Amniotic epithelial cell (primary cell): Measurements from ENCODE around the gene LGALS9.
"Not testable (repeated sequence)": the region's sequence is repeated elsewhere in the genome, so short reads cannot be mapped to it uniquely, and the experiment has no call there.

ENCODE experiments used
- DNase-seq: peaks from one replicate; pipeline ENCODE4 v3.0.0-alpha.2; 2010; ENCODE audit warnings: low read depth

Gene LGALS9

DNA sequence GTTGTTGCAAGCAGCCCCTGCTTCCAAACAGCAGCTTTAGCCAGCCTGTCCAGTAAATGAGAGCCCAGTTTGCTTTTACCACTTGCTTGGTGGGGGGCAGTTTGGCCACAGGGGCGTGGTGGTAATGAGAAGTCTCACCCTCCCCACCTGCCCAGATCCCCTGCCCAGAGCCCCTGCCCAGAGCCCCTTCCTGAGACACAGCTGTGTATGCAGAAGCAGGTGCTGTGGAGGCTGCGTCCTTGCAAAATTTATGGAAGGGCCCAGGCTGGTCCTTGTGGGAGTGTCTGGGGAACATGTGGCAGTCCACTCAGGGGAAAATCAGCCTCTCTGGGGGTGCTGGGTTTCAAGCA is 27.6 kb upstream of the LGALS9 start:
- no peak for DNase-seq

DNA sequence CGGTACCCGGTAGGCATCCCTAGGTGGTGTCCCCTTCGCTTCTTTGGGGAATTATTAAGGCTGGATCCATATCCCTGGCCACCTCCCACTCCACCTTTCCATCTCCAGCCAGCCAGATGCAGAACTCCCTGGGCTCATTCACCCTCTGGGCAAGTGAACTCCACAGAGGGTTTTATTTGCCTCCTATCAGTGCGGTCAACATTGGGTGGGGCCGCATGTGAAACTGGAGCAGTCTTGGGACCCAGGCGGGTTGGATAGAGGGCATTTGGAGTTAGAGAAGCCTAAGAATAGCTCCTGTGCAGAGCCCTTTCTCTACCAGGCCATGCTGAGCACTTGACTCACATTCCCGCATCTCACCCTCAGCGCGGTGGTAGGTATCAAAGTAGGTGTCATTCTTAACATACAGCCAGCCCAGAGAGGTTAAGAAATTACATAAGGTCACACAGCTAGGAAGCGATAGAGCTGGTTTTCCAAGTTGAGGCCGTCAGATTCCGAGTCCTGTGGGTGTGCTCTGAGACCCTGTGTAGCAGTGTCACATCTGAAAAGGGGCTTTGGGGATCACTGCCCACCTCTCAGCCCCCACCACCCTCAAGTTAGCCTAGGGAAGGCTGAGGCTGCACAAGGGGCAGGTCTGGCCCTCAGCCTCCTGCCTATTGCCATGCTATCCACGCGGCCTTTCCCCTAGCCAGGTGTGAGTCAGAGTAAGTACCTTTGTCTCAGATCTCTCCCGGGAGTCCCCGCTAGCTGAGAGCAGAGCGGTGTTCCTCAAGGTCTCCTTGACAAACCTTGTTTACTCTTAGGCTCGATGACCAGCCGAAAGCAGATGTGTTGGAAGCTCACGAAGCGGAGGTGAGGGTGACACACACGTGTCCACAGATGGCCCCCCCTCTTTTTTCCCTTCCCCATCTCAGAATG is 26.9 kb upstream of the LGALS9 start:
- DNase-seq: no peak

DNA sequence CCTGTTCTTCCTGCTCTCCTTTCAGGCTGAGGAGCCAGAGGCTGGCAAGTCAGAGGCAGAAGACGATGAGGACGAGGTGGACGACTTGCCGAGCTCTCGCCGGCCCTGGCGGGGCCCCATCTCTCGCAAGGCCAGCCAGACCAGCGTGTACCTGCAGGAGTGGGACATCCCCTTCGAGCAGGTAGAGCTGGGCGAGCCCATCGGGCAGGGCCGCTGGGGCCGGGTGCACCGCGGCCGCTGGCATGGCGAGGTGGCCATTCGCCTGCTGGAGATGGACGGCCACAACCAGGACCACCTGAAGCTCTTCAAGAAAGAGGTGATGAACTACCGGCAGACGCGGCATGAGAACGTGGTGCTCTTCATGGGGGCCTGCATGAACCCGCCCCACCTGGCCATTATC is 25.6 kb upstream of the LGALS9 start:
- DNase-seq: no peak

DNA sequence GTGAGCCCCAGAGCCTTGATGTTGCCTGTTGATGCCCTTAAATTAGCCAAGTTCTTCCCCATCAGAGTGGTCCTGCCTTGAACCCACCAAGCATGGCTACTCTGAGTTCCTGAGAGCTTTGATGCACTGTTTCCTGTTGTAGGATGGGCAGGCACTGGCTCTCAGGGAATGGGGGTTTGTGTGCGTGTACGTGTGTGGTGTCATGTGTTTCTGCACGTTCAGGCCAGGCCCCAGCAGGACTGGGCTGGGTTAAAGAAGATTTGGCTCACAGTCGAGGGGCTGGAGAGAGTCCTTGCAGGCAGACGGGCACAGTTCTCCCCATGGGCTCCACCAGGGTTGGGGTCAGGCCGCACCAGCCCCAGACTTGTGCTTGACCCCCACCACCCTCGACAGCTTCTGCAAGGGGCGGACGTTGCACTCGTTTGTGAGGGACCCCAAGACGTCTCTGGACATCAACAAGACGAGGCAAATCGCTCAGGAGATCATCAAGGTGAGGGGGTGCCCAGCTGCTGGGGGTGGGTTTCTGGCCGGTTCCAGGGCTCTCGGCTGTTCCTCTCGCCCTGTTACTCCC is 23.4 kb upstream of the LGALS9 start:
- no peak for DNase-seq

DNA sequence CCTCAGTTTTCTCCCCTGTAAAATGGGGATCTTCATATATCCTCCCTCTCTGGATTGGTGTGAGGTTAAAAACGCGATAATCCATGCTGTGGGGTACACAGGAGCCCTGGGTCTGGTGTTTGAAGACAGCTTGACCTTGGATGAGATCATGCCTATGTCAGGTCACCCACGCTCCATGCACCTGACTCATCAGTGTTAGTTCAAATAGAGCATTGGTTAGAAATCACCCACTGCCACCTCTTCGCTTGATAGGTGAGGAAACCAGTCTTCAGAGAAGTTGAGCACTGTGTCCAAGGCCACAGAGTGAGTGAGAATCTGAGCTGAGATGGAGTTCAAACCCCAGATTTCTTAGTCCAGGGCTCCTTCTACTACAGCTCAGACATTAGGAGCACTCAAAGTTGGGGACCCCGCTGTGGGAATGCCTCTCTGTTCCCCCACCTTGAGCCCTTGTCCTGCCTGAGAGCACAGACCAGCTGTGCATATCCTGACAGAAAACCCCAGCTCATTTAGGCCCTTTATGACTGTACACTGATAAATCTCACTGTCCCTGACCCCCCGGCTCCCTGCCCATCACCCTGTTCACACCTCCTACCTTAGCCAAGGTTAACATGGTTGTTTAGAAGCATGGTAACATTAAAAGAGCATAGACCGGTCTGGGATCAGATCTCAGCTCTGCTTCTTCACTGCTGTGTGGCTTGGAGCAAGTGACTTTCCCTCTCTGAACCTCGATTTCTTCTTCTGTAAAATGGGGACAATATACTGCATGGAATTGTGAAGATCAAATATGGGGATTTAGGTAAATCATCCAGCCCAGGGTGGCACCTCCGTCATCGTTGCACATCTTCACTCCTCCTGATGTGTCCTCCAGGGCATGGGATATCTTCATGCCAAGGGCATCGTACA is 22.4 kb upstream of the LGALS9 start:
- peak; percentile 47 for DNase-seq

DNA sequence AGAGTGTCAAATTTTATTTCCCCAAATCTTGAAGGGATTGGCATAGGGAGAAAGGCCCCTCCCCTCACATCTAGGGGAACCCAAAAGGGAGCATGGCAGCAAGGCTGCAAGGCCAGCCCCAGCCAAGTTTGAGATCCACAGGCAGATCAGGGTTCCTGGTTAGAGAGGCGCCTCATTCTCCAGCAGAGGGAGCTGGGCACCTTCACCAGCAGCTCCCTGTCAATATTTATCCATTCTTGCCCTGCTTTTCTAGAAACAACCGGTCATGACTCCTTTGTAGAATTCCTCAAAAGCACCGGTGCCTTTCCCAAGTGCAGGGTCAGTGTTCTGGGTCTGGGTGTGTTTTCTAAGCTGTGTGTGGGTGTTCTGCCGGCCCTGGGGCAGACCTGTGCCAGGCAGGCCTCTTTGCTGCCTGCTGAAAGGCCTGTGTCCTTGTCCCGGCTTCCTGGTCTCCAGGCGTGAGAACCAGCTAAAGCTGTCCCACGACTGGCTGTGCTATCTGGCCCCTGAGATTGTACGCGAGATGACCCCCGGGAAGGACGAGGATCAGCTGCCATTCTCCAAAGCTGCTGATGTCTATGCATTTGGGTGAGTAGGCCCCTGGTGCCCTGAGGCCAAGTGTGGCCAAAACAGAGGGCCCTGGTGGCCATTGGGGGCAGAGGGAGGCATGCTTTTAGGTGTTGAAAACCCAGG is 21.2 kb upstream of the LGALS9 start:
- DNase-seq: no peak

DNA sequence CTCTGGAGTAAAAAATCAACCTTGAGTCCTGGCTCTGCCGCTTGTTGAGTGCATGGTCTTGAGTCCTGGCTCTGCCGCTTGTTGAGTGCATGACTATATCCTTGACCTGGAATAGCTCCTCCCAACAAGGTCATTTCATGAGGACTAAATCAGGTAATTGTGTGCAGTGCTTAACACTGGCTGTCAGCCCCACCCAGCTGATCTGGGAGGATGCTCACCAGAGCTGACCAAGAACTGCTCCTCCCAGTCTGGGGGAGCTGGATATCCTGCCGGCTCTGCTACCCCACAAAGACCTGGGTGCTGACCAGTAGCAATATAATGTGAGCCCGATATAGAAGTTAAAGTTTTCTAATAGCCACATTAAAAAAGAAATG is 20.7 kb upstream of the LGALS9 start:
- no peak for DNase-seq

DNA sequence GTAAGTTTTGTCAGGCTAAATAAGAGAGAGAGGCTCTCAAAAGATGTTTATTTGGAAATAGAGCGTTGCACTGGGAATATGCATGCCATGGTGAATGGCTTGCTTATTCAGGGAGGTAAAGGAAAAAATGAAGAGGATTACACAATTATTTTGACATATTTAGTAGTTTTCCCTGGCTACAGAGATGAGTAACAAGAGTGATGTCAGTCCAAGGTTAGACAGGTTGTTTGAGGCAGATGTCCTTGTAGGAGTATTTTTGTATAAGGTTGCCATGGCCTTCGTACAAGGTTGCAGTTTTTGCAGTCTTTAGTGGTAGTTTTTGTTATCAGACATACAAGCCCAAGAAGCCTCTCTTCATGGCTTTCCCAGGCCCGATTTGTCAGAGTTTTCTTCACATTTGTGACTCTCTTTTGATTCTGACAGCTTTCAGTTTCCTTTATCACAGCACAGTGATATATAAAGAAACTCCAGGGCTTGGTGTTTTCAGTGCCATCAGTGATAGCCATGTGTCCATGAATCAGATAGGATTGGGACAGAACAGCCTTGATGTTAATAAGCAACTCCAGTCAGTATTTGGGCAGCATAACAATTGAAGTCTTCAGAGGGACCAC is 18.7 kb upstream of the LGALS9 start:
- peak; percentile 91 for DNase-seq

DNA sequence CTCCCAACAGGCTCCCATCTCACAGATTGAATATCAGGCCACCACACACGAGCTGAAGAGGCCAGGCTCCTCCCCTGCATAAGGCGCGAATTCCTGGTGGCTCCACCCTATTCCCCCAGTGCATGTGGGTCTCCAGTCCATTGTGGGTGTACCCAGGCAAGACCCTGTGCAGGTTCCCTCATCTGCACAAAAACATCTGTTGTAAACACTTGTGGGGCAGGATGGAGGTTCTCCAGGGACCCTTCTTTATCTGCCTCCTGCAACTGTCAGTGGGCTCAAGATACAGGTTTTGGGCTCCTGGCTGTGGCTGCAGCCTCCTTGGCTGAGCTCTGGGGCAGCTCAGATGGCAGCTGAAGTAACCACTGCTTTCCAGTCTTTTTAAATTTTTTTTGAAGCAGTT is 17.6 kb upstream of the LGALS9 start:
- no peak for DNase-seq

DNA sequence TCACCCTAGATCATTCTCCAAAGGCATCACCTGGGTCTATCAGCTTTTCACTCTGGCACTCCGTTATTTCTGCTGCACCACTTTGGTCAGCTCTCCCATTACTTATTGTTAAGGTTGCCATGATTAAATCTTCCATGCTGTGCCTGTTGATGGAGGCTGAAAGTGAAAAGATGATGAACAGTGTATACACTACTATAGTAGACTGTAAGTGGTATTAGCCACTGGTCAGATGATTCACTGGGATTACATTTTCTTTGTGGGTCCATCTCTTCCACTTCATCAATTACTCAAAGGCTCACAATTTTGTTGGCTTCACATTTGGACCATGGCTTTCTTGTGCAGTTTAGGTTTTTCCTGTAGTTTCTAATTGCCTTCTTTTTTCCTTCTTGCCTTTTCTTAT is 15.9 kb upstream of the LGALS9 start:
- DNase-seq: no peak

DNA sequence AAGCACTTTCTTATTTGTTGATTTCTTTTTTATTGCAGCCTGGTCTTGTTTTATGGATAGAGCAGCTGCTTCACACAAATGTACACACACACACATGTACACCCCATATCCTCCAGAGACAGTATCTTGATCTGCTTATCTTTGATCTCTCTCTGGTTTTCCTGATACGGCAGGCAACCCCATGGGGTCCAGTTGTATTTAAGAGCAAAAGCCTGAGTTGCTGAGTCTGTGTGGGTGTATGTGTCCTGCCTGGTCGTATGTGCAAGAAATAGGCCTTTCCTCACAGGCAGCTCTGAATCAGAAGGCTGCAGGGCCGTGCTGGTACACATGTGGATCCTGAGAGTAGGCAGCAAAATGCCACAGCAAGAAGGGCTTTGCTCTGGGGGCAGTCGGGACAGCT is 14.6 kb upstream of the LGALS9 start:
- no peak for DNase-seq

DNA sequence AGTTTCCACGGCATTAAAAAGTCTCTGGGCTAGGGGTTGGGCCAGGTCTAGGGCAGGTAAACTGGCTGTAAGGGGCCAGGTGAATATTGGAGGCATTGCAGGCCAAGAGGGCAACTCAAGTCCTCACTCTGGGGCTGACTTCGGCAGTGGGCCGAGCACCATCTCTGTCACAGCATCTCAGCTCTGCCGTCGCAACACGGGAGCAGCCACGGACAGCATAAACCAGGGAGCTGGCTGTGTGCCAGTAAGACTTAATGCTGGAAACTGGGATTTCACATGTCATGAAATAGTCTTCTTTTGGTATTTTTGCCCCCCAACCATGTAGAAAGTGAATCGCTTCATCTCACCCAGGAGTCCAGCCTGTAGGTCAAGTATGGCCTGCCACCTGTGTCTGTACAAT is 12.6 kb upstream of the LGALS9 start:
- DNase-seq: no peak

DNA sequence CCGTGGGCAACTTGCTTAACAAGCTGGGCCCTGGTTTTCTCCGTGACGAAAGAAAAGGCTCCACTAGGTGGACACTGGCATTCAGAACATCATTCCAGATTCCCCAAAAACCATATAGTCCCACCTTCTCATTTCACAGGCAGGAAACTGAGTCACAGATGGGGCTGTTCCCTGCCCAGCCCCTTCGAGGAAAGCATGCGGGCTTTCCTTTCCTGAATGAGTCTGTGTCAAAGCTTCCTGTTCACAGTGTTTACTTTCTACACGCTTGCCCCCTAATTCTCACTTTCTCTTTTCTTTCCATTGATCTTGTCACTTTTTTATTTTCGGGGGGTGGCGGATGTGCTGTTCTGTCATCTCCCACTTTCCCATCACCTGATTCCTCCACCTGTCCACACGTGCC is 10.3 kb upstream of the LGALS9 start:
- no peak for DNase-seq

DNA sequence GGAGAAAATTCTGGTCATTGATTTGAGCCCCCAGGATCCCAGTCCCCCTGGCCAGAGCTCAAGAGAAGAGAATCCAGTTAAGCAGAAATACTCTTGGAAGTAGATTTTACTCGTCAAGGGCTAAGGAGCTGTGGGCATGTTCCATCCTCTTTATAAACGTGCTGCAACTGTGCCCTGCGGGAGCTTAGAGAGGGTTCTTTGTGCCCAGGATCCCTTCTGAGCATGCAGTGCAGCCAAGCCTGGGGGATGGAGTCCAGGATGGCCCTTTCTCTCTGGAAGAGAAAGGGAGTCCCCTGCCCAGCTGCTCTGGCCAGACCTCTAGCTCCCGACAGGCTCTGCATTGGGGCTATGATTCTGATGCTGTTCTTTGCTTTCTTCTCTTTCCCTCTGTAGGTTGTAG is 9.5 kb upstream of the LGALS9 start:
- DNase-seq: no peak

DNA sequence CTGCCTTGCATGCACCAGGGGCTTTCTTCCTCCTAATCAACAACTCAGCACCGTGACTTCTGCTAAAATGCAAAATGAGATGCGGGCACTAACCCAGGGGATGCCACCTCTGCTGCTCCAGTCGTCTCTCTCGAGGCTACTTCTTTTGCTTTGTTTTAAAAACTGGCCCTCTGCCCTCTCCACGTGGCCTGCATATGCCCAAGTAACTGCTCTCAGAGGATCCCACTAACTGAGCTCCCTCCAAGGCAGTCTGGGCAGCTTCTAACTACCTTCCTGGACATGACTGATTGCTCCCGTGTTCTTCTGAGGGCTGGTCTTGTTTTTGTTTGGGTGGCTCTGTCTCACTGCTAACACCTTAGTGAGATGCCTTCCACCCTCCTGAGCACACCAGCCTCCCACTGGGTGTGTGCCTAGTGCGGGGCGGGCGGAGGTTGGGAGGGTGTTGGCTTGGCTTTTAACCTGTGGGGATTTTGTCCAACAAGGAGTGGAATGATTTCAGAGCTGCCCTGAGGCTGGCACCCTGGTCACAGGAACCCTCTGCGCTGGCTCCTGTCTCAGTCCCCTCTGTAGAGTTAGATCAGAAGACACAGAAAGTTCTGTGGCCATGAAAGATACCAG is 8.9 kb upstream of the LGALS9 start:
- DNase-seq: no peak

DNA sequence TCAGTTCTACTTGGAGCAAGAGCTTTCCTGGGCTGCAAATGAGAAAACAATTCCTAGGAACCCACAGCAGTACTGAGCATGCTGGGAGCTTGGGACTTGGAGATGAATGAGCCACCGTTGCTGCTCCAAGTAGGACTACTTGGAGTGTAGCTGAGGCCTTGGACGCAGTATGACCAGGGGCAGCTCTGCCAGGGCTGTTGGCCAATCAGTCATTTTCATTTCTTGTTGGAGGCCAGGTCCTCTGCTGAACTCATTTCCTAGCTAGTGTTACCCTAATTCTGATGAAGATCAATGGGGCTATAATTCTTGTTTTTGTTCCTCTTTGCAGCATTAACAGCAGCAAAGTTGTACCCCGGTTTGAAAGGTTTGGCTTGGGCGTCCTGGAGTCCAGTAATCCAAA is 8.0 kb upstream of the LGALS9 start:
- DNase-seq: no peak

DNA sequence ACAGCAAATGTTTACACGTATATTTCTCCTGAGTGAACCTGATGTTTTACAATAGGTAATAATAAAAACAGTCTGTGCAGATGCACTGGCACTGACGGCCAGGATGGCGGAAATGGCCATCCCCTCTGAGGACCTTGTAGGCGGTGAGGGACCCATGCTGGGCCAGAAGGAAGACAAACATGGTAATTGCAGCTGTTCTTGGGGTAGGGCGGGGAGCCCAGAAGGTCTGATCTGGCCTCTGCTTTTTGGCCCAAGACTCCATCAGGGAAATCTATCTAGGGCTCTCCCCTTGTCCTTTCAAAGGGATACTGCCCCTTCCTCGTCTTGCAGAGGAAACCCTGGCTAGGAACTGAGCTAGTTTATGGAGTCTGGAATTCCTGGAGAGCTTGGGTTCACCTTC is 7.4 kb upstream of the LGALS9 start:
- no peak for DNase-seq

DNA sequence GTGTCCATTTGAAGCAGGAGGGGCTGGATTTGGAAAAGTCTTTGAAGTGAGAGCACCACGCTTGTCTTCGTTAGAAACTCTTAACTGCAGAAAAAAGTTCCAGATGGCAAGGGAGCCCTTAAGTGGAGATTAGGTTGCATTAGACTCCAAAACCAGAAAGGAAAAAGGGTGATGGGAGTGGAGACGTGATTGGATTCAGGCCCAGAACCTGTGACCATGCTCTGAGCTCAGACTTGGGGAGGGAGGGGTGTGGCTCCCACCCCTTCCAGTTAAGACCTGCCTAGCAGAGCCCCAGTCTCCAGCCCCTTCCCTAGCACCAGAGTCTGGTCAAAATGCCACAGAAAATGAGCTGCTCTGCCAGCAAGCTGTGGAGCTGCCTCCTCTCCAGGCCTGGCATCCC is 6.4 kb upstream of the LGALS9 start:
- DNase-seq: no peak

DNA sequence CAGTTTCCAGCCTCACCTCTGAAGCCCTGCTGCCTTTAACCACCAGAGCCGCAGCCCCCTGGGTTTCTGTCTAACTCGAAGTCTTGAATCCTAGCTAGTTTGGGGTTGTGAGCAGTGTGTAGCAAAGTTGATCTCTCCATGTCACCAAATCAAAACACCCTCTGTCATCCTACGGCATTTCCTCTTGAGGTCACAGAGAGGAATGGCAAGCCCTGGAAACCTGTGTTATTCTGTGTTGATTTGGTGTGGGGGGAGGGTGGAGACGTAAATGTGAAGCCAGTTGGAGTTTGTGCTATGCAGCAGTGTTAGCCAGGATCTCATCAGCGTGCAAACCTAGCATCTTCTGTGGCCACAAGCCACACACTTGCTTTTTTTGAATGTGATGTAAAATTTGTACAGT is 5.1 kb upstream of the LGALS9 start:
- DNase-seq: no peak

DNA sequence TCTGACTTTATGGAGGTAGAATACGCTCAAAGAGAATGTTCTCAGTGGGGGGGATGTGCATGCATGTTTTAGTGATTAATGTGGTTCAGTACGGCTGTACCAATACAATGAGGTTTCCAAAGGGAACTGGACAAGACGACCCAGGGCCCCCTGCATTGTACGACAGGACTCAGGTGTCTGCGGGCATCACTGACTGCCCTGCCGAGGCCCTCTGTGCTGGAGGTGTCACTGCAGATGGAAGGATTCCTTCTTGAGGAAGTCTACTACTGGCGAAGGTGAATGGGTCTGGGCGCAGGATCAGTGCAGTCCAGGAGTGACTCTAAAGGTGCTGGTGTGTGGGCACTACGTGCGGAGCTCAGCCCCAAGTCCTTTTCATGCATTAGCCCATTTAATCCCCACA is 3.5 kb upstream of the LGALS9 start:
- DNase-seq: no peak

DNA sequence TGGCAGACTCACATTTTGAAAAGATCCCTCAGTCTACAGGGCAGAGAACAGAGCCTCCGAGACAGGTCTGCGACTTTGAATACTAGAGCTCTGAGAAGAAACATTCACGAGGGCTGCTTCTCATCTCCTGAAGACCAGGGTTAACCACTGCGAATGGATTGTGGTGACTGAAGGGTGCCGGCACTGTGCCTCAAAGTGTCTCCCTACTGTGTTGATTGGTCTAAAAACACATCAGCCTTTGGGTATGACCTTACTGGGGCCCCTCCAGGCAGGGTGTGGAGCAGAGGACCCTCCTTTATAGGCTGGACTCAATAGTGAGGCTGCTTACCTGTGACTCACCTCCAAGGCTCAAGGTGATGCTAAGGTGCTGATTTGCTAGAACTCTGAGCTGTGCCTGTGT is 2.6 kb upstream of the LGALS9 start:
- DNase-seq: no peak

DNA sequence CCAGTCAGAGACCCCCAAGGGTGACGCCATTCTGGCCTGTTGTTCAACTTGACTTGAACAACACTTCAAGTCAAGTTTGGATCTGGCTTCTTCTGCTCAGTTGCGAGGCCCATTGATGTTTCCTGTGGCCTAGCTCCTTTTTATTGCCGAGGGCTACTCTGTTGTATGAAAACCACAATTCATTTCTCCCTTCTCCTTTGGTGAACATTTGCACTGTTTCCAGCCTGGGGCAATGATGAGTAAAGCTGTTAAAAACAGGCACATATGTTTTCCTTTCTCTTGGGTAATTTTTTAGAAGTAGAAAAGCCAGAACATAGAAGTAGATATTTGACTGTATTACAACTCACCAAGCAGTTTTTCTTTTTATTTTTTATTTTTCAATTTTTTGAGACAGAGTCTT is 1.7 kb upstream of the LGALS9 start:
- not testable (repeated sequence) for DNase-seq
